ENCODE results near the gene ATF3.
A peak's percentile ranks its signal among the peaks of the same experiment; 100 is the strongest.

GRCh38 chr1:212669102-212669501 lies 60.5 kb downstream of the ATF3 start:
- TF ChIP-seq CTCF (IDR thresholded peaks at IDR 0.05) (peak in 2 of 5 experiments; percentile 8 to 13), POLR2A (IDR thresholded peaks at IDR 0.05) (no peak)
